Vagina (tissue), 2 donors: ENCODE data around the gene CBLB. TPM values are rescaled to one million over a fixed set of nuclear protein-coding genes. Genes with fewer than 3 reads are reported as not detected.

Experiments used
- DNase-seq, 2 donors: peaks; one replicate each; pipeline ENCODE4 v3.0.0-alpha.2; 2017; ENCODE audit errors: extremely low spot score in 2 of 2
- H3K27ac ChIP-seq: fragments of 200-600 bp; sonication (generic); one replicate; pipeline ENCODE4 v1.5.1; 2019
- H3K27me3 ChIP-seq: fragments of 200-600 bp; sonication (generic); one replicate; pipeline ENCODE4 v1.5.1; 2019
- H3K36me3 ChIP-seq, 2 donors: fragments of 200-600 bp; sonication (generic); one replicate each; pipeline ENCODE4 v1.5.1; 2017 to 2019
- H3K4me1 ChIP-seq: fragments of 200-600 bp; sonication (generic); one replicate; pipeline ENCODE4 v1.5.1; 2019
- H3K4me3 ChIP-seq, 2 donors: fragments of 200-600 bp; sonication (generic); 1 replicate in 1 of 2; 2 replicates in 1 of 2; pipeline ENCODE4 v1.5.1; 2016 to 2019
- H3K9me3 ChIP-seq: fragments of 200-600 bp; sonication (generic); one replicate; pipeline ENCODE4 v1.5.1; 2019
- CTCF ChIP-seq, 3 experiments: fragments of 450-650 bp in 2 of 3; fragments of 200-600 bp in 1 of 3; sonication (generic) in 1 of 3; IDR thresholded peaks; one replicate each; pipeline ENCODE4 v1.5.1; 2017 to 2019; ENCODE audit warnings: antibody characterized with exemption in 3 of 3, mild to moderate bottlenecking in 2 of 3, moderate library complexity in 2 of 3
- POLR2A ChIP-seq, 2 donors: fragments of 450-650 bp; IDR thresholded peaks; one replicate each; pipeline ENCODE4 v1.6.1; 2017; ENCODE audit warnings: antibody characterized with exemption in 2 of 2, mild to moderate bottlenecking in 2 of 2, moderate library complexity in 2 of 2
- POLR2AphosphoS5 ChIP-seq, 2 donors: sonication (generic); formaldehyde crosslinking; IDR thresholded peaks; one replicate each; pipeline ENCODE4 v1.9.0; 2017; ENCODE audit warnings: antibody characterized with exemption in 2 of 2, mild to moderate bottlenecking in 2 of 2, low read depth in 1 of 2; ENCODE audit not compliant: insufficient read depth in 1 of 2
- intact Hi-C: fragments of 100-400 bp; cut with DNase I; formaldehyde crosslinking; loops from one replicate; pipeline ENCODE4 v1.15.1; 2023
- total RNA-seq: library from RNA; depleted of rRNA; stranded (reverse); fragments of >200 nt; gene quantifications from one replicate; pipeline ENCODE4 v1.2.3, GENCODE V29; 2016

The CBLB gene
- total RNA-seq, 1 donor from 2014 or later = 58.4 TPM

GRCh38 chr3:105869861-105870755 lies 1.3 kb upstream of the CBLB start:
- intact Hi-C loops = loop anchor here (2.0 to 10.0 kb wide), 3 partner anchors 37 to 95 kb away; no protein-coding TSS in a partner anchor
- TF ChIP-seq POLR2A (IDR thresholded peaks at IDR 0.05) = no peak
- TF ChIP-seq POLR2AphosphoS5 (IDR thresholded peaks at IDR 0.05; ENCODE audit: insufficient read depth in 1 of 2, low read depth in 1 of 2) = no peak
- no peak for TF ChIP-seq CTCF (IDR thresholded peaks at IDR 0.05)

GRCh38 chr3:105869531-105869833 lies 670 bp upstream of the CBLB start:
- no peak for TF ChIP-seq CTCF (IDR thresholded peaks at IDR 0.05)
- TF ChIP-seq POLR2AphosphoS5 (IDR thresholded peaks at IDR 0.05; ENCODE audit: insufficient read depth in 1 of 2, low read depth in 1 of 2) = no peak
- TF ChIP-seq POLR2A (IDR thresholded peaks at IDR 0.05) = no peak
- intact Hi-C loops = loop anchor here (2.0 to 10.0 kb wide), 3 partner anchors 37 to 95 kb away; no protein-coding TSS in a partner anchor
- no peaks in the 10 kb centered on the region for H3K9me3 ChIP-seq
- DNase-seq = no peak
- H3K27ac ChIP-seq = peak overlapping the region; percentile 98
- no peaks in the 10 kb centered on the region for H3K36me3 ChIP-seq
- H3K4me1 ChIP-seq = peaks cover 34% of the 10 kb centered on the region
- no peaks in the 10 kb centered on the region for H3K27me3 ChIP-seq
- peak overlapping the region; percentile 87 to 91 for H3K4me3 ChIP-seq

More at GRCh38 chr3:105869861-105870755, 1.3 kb upstream of the CBLB start:
- Histone ChIP-seq H3K36me3 (no peaks in the 10 kb centered on the region), H3K9me3 (no peaks in the 10 kb centered on the region), H3K27me3 (no peaks in the 10 kb centered on the region), H3K4me1 (peaks cover 31% of the 10 kb centered on the region), H3K4me3 (peak overlapping the region; percentile 87 to 91), H3K27ac (peak overlapping the region; percentile 98)
- no peak for DNase-seq

GRCh38 chr3:105868431-105868741 lies 426 bp downstream of the CBLB start:
- peak in 1 of 2 donors; percentile 89 for DNase-seq
- H3K27ac ChIP-seq = peak overlapping the region; percentile 98
- intact Hi-C loops = loop anchor here (2.0 to 10.0 kb wide), 3 partner anchors 38 to 96 kb away; no protein-coding TSS in a partner anchor
- no peaks in the 10 kb centered on the region for H3K9me3 ChIP-seq
- peaks cover 44% of the 10 kb centered on the region for H3K4me1 ChIP-seq
- no peaks in the 10 kb centered on the region for H3K27me3 ChIP-seq
- H3K36me3 ChIP-seq = no peaks in the 10 kb centered on the region
- TF ChIP-seq POLR2AphosphoS5 (IDR thresholded peaks at IDR 0.05; ENCODE audit: insufficient read depth in 1 of 2, low read depth in 1 of 2) (no peak), CTCF (IDR thresholded peaks at IDR 0.05) (no peak), POLR2A (IDR thresholded peaks at IDR 0.05) (no peak)
- peak overlapping the region; percentile 87 to 91 for H3K4me3 ChIP-seq

GRCh38 chr3:105867712-105868430 lies 941 bp downstream of the CBLB start:
- Histone ChIP-seq H3K36me3 (no peaks in the 10 kb centered on the region), H3K4me1 (peaks cover 46% of the 10 kb centered on the region), H3K27ac (peak overlapping the region; percentile 98), H3K4me3 (peak overlapping the region; percentile 87 to 91), H3K9me3 (no peaks in the 10 kb centered on the region), H3K27me3 (no peaks in the 10 kb centered on the region)
- TF ChIP-seq POLR2A (IDR thresholded peaks at IDR 0.05) (no peak), POLR2AphosphoS5 (IDR thresholded peaks at IDR 0.05; ENCODE audit: insufficient read depth in 1 of 2, low read depth in 1 of 2) (peak in 1 of 2 donors; percentile 8)
- intact Hi-C loops = loop anchor here (2.0 to 10.0 kb wide), 3 partner anchors 39 to 97 kb away; no protein-coding TSS in a partner anchor
- DNase-seq = peak in 1 of 2 donors; percentile 83
